KBM-7 (cell line): Measurements from ENCODE around the gene HHAT.

Source experiments
- DNase-seq: peaks from one replicate; pipeline ENCODE4 v3.0.0-alpha.2; 2015
- in situ Hi-C: fragments of 300-500 bp; cut with MboI; formaldehyde crosslinking; loops from 2 replicates; pipeline ENCODE4 v1.14.3; 2020; ENCODE audit warnings: low sequenced_read_pairs, low pct_unique_long_range_greater_than_20kb, mixed read lengths

HHAT gene

GRCh38 chr1:210557426-210558077 lies 228.8 kb downstream of the HHAT start:
- in situ Hi-C loops: no loop called here
- no peak for DNase-seq

- peak; percentile 8 for DNase-seq
- in situ Hi-C loops: no loop called here
Measured at GRCh38 chr1:210558302-210558701, 229.6 kb downstream of the HHAT start.

- no peak for DNase-seq
- in situ Hi-C loops: no loop called here
Measured at GRCh38 chr1:210565306-210565705, 236.6 kb downstream of the HHAT start.

GRCh38 chr1:210568631-210569030 lies 239.9 kb downstream of the HHAT start:
- in situ Hi-C loops: no loop called here
- no peak for DNase-seq

- DNase-seq: no peak
- in situ Hi-C loops: no loop called here
Measured at GRCh38 chr1:210570116-210570515, 241.4 kb downstream of the HHAT start.

- in situ Hi-C loops: no loop called here
- DNase-seq: no peak
Measured at GRCh38 chr1:210571356-210572284, 242.9 kb downstream of the HHAT start.

- in situ Hi-C loops: no loop called here
- DNase-seq: no peak
Measured at GRCh38 chr1:210573141-210573540, 244.4 kb downstream of the HHAT start.

- DNase-seq: peak; percentile 60
- in situ Hi-C loops: no loop called here
Measured at GRCh38 chr1:210582205-210582970, 253.7 kb downstream of the HHAT start.

GRCh38 chr1:210584439-210585113 lies 255.9 kb downstream of the HHAT start:
- DNase-seq: peak; percentile 71
- in situ Hi-C loops: no loop called here

GRCh38 chr1:210586771-210587170 lies 258.1 kb downstream of the HHAT start:
- in situ Hi-C loops: no loop called here
- DNase-seq: no peak

GRCh38 chr1:210587566-210587965 lies 258.9 kb downstream of the HHAT start:
- in situ Hi-C loops: no loop called here
- no peak for DNase-seq

- no peak for DNase-seq
- in situ Hi-C loops: no loop called here
Measured at GRCh38 chr1:210588357-210588756, 259.7 kb downstream of the HHAT start.

- in situ Hi-C loops: no loop called here
Measured at GRCh38 chr1:210588946-210589345, 260.2 kb downstream of the HHAT start.

GRCh38 chr1:210591214-210591613 lies 262.5 kb downstream of the HHAT start:
- no peak for DNase-seq
- in situ Hi-C loops: no loop called here

More at GRCh38 chr1:210588946-210589345, 260.2 kb downstream of the HHAT start:
- DNase-seq: no peak

- in situ Hi-C loops: no loop called here
- no peak for DNase-seq
Measured at GRCh38 chr1:210594605-210595004, 265.9 kb downstream of the HHAT start.

GRCh38 chr1:210596641-210597040 lies 267.9 kb downstream of the HHAT start:
- in situ Hi-C loops: no loop called here
- no peak for DNase-seq

GRCh38 chr1:210597555-210598134 lies 268.9 kb downstream of the HHAT start:
- peak; percentile 9 for DNase-seq
- in situ Hi-C loops: no loop called here

GRCh38 chr1:210598135-210598652 lies 269.5 kb downstream of the HHAT start:
- DNase-seq: no peak
- in situ Hi-C loops: no loop called here
